HG03521 (cell line): ENCODE measurements around the gene ZCCHC3.

Experiments used
- ATAC-seq: cut with Tn5 transposase; IDR thresholded peaks from one replicate; pipeline ENCODE4 v1.9.1; 2021; ENCODE audit warnings: mild to moderate bottlenecking, moderate library complexity; ENCODE audit not compliant: unreplicated experiment

The ZCCHC3 gene

GRCh38 chr20:278607-279571, 18.5 kb upstream of the ZCCHC3 start:
- ATAC-seq: no peak

- no peak for ATAC-seq
Observed at GRCh38 chr20:284172-284571, 13.2 kb upstream of the ZCCHC3 start.

GRCh38 chr20:286508-286907, 10.9 kb upstream of the ZCCHC3 start:
- ATAC-seq: no peak

GRCh38 chr20:288956-289692, 8.2 kb upstream of the ZCCHC3 start:
- no peak for ATAC-seq

DNA sequence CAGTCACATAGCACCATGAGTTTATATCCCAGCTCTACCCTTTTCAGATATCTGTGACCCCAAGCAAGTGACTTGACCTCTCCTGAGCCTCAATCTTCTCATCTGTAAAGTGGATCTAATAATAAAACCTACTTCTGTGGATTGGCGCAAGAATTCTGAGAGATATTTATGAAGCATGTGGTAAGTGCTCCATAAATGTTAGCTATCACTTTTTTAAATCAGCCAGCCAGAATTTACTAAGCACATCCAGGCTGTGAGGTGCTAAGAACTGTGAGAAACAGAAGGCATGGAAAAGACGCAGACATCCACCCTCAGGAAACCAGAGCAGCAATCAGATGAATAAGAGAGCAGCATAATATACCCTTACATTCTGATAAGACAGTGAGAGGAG, 7.7 kb upstream of the ZCCHC3 start:
- peak; percentile 2 for ATAC-seq

- peak; percentile 89 for ATAC-seq
Observed at GRCh38 chr20:290084-290831, 7.1 kb upstream of the ZCCHC3 start, which contains the start of gene C20orf96. Gene C20orf96, minus strand, starts transcription at chr20:290750. Its CDS starts 140 bp downstream, at chr20:290610.

- ATAC-seq: no peak
Observed at GRCh38 chr20:294602-295001, 2.8 kb upstream of the ZCCHC3 start.

- ATAC-seq: no peak
Observed at GRCh38 chr20:295804-296203, 1.6 kb upstream of the ZCCHC3 start.

DNA sequence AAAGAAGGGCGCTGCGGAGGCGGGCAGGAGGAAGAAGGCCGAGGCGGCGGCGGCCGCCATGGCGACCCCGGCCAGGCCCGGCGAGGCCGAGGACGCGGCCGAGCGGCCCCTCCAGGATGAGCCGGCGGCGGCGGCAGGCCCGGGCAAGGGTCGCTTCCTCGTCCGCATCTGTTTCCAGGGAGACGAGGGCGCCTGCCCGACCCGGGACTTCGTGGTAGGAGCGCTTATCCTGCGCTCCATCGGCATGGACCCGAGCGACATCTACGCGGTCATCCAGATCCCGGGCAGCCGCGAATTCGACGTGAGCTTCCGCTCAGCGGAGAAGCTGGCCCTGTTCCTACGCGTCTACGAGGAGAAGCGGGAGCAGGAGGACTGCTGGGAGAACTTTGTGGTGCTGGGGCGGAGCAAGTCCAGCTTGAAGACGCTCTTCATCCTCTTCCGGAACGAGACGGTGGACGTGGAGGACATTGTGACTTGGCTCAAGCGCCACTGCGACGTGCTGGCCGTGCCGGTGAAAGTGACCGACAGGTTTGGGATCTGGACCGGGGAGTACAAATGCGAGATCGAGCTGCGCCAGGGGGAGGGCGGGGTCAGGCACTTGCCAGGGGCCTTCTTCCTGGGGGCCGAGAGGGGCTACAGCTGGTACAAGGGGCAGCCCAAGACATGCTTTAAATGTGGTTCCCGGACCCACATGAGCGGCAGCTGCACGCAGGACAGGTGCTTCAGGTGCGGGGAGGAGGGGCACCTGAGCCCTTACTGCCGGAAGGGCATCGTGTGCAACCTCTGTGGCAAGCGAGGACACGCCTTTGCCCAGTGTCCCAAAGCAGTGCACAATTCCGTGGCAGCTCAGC, 780 bp downstream of the ZCCHC3 start:
- ATAC-seq: peak; percentile 12

GRCh38 chr20:298776-299391, 1.5 kb downstream of the ZCCHC3 start:
- no peak for ATAC-seq

DNA sequence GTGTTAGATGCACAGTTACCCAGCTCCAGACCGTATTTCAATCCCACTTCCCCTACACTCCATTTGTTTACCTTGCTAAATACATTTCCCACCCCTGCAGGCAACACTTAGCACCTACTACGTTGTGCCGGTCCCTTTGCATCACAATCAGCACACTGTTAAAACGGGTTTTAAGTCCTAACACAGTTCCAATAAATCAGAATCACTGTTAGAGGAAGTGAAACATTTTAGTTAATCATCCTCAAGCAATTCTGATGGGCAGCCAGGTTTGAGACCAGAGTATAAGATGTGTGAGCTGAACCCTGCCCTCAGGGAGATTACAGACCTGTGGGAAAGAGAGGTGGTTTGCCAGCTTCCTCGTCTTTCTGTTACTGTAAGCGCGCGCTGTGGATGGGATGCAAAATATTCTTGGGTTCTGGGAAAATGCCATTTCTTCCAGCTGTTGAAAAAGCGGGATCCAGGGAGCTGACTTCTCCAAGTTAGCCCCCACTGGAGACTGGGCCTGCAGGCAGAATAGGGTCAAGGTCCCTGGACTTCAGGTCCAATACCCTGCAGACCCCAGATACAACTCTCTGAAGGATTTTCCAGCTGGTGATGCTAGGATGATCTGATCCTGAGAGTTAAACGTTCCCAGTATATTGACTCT, 3.1 kb downstream of the ZCCHC3 start:
- no peak for ATAC-seq

DNA sequence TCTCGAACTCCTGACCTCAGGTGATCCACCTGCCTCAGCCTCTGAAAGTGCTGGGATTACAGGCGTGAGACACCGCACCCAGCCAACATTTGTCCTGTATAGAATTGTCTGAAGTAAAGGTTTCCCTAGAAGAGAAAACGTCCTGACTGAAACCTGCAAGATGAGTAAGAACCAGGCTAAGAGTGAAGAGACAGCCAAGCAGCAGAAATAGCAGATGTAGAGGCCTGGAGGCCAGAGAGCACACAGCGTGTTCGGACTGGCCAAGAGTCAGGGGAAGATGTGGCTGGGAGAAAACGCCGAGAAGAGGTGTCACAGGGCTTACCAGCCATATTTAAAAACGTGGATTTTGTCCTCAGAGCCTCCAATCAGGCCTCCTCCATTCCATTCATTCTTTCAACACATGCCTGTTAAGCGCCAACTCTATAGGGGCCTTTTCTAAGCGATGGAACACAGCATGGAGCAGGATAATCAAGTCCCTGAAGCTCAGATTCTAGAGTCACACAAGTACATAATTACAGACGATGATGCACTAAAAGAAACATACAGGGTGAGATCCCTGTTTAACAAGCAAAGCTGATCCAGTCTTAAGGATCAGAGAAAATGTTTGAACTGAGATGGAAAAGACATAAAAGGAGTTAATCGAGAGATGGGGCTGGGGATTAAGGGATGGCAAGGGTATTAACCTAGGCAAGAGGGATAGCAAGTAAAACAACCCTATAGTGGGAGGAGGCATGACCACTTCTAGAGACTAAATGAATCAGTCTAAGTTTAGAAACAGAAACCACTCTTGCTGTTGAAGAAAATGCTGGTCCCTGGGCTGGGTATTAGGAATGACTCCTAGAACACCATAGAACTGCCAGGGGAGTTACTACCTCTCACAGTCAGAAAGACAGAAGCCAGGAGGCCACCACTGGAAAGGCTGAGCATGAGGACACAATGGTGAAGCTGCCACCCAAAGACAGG, 4.8 kb downstream of the ZCCHC3 start:
- no peak for ATAC-seq

DNA sequence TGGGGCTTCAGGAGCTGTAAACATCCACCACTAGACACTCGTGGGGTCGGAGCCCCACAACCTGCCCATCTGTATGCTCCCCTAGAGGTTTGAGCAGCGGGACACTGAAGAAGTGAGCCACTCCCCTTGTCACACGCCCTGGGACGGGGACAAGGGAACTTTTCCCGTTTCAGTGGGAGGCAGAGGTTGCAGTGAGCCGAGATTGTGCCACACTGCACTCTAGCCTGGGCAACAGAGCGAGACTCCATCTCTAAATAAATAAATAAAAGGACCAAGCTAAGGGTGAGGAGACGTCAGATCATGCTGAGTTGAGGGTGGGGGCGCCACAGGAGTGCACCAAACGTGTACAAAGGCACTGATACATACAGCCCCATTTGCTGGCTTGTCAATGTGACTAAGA, 8.4 kb downstream of the ZCCHC3 start:
- no peak for ATAC-seq

DNA sequence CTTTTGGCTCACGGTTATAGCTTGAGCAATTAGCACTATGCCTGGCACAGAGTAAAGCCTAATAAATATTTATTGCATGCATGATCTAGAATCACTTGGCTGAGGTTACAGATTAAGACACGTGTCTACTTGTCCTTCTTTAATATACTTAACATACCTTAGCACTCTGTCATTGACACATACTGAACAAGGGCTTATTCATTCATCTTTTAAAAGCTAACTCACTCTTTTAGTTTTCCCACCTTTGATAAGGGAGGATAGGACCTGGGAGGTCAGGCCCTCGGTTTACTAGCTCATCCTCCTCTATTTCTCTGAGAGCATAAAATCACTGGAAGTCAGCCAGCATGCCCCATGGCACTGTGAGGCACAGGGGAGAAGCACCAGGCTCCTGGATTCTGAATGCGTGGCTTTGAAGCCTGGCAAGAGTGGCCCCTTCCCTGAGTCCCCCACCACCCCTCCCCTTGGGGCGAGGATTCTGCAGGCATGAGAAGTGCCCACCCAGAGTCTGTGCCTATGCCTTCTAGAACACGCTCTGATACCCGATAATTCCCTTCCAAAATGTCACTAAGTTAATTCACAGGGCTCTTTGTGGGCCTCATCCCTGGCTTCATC, 11.2 kb downstream of the ZCCHC3 start:
- no peak for ATAC-seq

- ATAC-seq: no peak
Observed at GRCh38 chr20:309306-309840, 12.0 kb downstream of the ZCCHC3 start.

DNA sequence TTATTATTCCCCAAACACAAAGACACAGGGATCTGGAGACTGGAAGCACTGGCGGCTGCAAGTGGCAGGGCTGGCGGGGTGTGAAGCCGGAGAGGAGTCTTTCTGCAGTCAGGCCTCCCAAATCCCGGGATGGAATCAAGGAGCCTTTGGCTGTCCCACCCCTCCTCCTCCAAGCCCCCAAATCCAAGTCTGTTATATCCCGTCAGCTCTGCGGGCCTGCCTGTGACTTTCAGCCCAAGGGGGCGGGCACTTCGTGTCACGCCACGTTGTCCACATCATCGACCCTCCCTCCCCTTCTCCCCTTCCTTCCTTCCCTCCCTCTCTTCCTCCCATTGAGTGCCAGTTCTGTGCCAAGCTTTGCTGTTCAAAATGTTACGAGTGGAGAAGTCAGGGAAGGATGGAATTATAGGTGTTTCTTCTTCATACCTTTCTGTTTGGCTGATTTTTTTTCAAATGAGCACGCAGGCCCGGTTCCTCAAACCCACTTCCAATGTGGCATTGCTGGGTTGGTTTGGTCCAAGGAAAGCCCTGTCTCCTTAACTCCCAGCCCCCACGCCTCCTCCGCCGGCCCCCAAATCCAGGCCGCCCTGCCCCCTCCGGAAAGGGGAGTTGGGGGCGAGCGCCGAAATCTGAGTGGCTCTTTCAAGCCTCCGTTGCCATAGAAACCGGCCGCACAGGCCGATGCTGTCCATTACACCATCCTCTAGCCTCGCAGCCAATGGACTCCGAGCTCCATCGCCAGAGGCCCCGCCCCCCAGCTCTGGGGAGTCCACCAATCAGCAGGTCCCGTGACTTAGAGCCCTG, 12.7 kb downstream of the ZCCHC3 start:
- peak; percentile 99 for ATAC-seq

GRCh38 chr20:310645-311044, 13.3 kb downstream of the ZCCHC3 start:
- no peak for ATAC-seq
